Lung (tissue), 12 donors: Measurements from ENCODE around the gene TSEN54. TPM values are rescaled to one million over a fixed set of nuclear protein-coding genes. Genes with fewer than 3 reads are reported as not detected.
A peak's percentile ranks its signal among the peaks of the same experiment; 100 is the strongest.

ENCODE experiments used
- ATAC-seq: fragments of 200-7000 bp; cut with Tn5 transposase; one replicate; pipeline ENCODE4 v1.9.1; 2020; ENCODE audit warnings: moderate number of reproducible peaks; ENCODE audit not compliant: insufficient read depth, low FRiP score
- DNase-seq, 3 donors: peaks; one replicate each; pipeline ENCODE4 v3.0.0-alpha.2; 2013 to 2017
- H3K27ac ChIP-seq, 2 donors: one replicate each; pipeline ENCODE4 v1.5.1; 2013; ENCODE audit warnings: mild to moderate bottlenecking in 2 of 2, moderate library complexity in 2 of 2, control low read depth in 1 of 2, inconsistent platforms in 1 of 2, low read depth in 1 of 2, low read length in 1 of 2
- H3K27me3 ChIP-seq, 3 donors: one replicate each; pipeline ENCODE4 v1.5.1; 2013; ENCODE audit warnings: low read length in 2 of 3; ENCODE audit not compliant: control insufficient read depth in 3 of 3, insufficient read depth in 3 of 3
- H3K36me3 ChIP-seq, 4 donors: one replicate each; pipeline ENCODE4 v1.5.1; 2013; ENCODE audit warnings: low read length in 4 of 4, mild to moderate bottlenecking in 1 of 4, moderate library complexity in 1 of 4; ENCODE audit not compliant: control insufficient read depth in 4 of 4, insufficient read depth in 4 of 4
- H3K4me1 ChIP-seq, 5 donors: one replicate each; pipeline ENCODE4 v1.5.1; 2013; ENCODE audit warnings: low read length in 5 of 5, mild to moderate bottlenecking in 2 of 5, moderate library complexity in 1 of 5; ENCODE audit not compliant: control insufficient read depth in 5 of 5, insufficient read depth in 5 of 5
- H3K4me3 ChIP-seq: one replicate; pipeline ENCODE4 v1.5.1; 2013; ENCODE audit warnings: mild to moderate bottlenecking, control low read depth, moderate library complexity
- H3K9ac ChIP-seq, 2 donors: one replicate each; pipeline ENCODE4 v1.5.1; 2013; ENCODE audit warnings: low read length in 2 of 2, control low read depth in 1 of 2; ENCODE audit not compliant: insufficient read depth in 1 of 2
- H3K9me3 ChIP-seq, 4 donors: one replicate each; pipeline ENCODE4 v1.5.1; 2013; ENCODE audit warnings: low read length in 3 of 4, mild to moderate bottlenecking in 1 of 4, moderate library complexity in 1 of 4; ENCODE audit not compliant: control insufficient read depth in 4 of 4, insufficient read depth in 3 of 4
- CTCF ChIP-seq: IDR thresholded peaks from 2 replicates; pipeline ENCODE4 v1.5.1; 2012; ENCODE audit warnings: mild to moderate bottlenecking; ENCODE audit errors: control extremely low read depth, extremely low read depth
- WGBS, 2 donors: extraction: QIAGEN DNeasy Blood & Tissue Kit; methylation state at CpG; one replicate each; pipeline ENCODE4 v1.1.7; 2013; 5-methylcytosine and 5-hydroxymethylcytosine counted together
- polyA plus RNA-seq, 2 donors: library from polyadenylated mRNA; stranded (reverse); fragments of 200-250 nt; gene quantifications; one replicate each; pipeline ENCODE4 v1.2.1, GENCODE V29; 2013
- total RNA-seq, 2 donors: library from RNA; depleted of rRNA in 1 of 2; stranded (reverse); fragments of >200 nt in 1 of 2; gene quantifications; one replicate each; pipeline ENCODE4 v1.2.1, GENCODE V29; 2014 to 2021
- donor health status: control.
- donor health status: control.
- donor health status: Bipolar disorder and iron deficiency.
- donor health status: healthy.
- donor health status: DM: yes; HTN: yes; CAD: no.

TSEN54 gene
- total and polyA plus RNA-seq, 4 donors = 18.4 to 36.5 (median 21.6) TPM

- no peak overlapping the region for H3K4me3 ChIP-seq
- no peak overlapping the region for H3K9ac ChIP-seq
- 90% methylated on average over 21 of the region's 21 CpGs for WGBS, 2 donors
- peaks cover 0 to 12% (median 0%) of the 10 kb centered on the region in 4 donors for H3K36me3 ChIP-seq
- H3K4me1 ChIP-seq = peaks cover 0 to 24% (median 4%) of the 10 kb centered on the region in 5 donors
- DNase-seq (no peak), ATAC-seq (no peak)
- H3K27ac ChIP-seq = no peak overlapping the region
- H3K9me3 ChIP-seq = no peaks in the 10 kb centered on the region
- H3K27me3 ChIP-seq = no peaks in the 10 kb centered on the region
- TF ChIP-seq CTCF = no peak
Observed at GRCh38 chr17:75555679-75556153, 39.4 kb downstream of the TSEN54 start.

GRCh38 chr17:75557075-75557851, 40.9 kb downstream of the TSEN54 start:
- no peak overlapping the region for H3K4me3 ChIP-seq
- H3K9ac ChIP-seq = no peak overlapping the region
- H3K9me3 ChIP-seq = no peaks in the 10 kb centered on the region
- no peaks in the 10 kb centered on the region for H3K27me3 ChIP-seq
- DNase-seq = peak; percentile 55 to 84 (median 82)
- peaks cover 0 to 12% (median 0%) of the 10 kb centered on the region in 4 donors for H3K36me3 ChIP-seq
- 54 to 79% methylated on average over 15 of the region's 15 CpGs for WGBS, 2 donors
- peak; percentile 34 for ATAC-seq
- peaks cover 0 to 23% (median 4%) of the 10 kb centered on the region in 5 donors for H3K4me1 ChIP-seq
- H3K27ac ChIP-seq = peak overlapping the region in 1 of 2 donors; percentile 43
- no peak for TF ChIP-seq CTCF

- DNase-seq (no peak), ATAC-seq (no peak)
- H3K4me3 ChIP-seq = no peak overlapping the region
- no peak overlapping the region for H3K9ac ChIP-seq
- 84 to 85% methylated on average over 18 of the region's 18 CpGs for WGBS, 2 donors
- no peaks in the 10 kb centered on the region for H3K27me3 ChIP-seq
- H3K4me1 ChIP-seq = peaks cover 0 to 19% (median 4%) of the 10 kb centered on the region in 5 donors
- H3K9me3 ChIP-seq = no peaks in the 10 kb centered on the region
- TF ChIP-seq CTCF = no peak
- peaks cover 0 to 16% (median 0%) of the 10 kb centered on the region in 4 donors for H3K36me3 ChIP-seq
- peak overlapping the region in 1 of 2 donors; percentile 30 for H3K27ac ChIP-seq
Observed at GRCh38 chr17:75557852-75558665, 41.7 kb downstream of the TSEN54 start.
